Measurements from ENCODE around the gene GRK3.
"Not testable (repeated sequence)": the region's sequence is repeated elsewhere in the genome, so short reads cannot be mapped to it uniquely, and the experiment has no call there.

Gene GRK3

GRCh38 chr22:25552405-25552804 lies 12.1 kb upstream of the GRK3 start:
- DNase-seq: peak; percentile 81

- no peak for DNase-seq
Measured at GRCh38 chr22:25553131-25553530, 11.3 kb upstream of the GRK3 start.

GRCh38 chr22:25554238-25554671 lies 10.2 kb upstream of the GRK3 start:
- peak; percentile 8 for DNase-seq

GRCh38 chr22:25554689-25555088 lies 9.8 kb upstream of the GRK3 start:
- no peak for DNase-seq

GRCh38 chr22:25555586-25555985 lies 8.9 kb upstream of the GRK3 start:
- peak; percentile 20 for DNase-seq

- no peak for DNase-seq
Measured at GRCh38 chr22:25557218-25557617, 7.3 kb upstream of the GRK3 start.

- DNase-seq: no peak
Measured at GRCh38 chr22:25558341-25558740, 6.1 kb upstream of the GRK3 start.

- not testable (repeated sequence) for DNase-seq
Measured at GRCh38 chr22:25559910-25560309, 4.6 kb upstream of the GRK3 start.

- DNase-seq: not testable (repeated sequence)
Measured at GRCh38 chr22:25561182-25561581, 3.3 kb upstream of the GRK3 start.

GRCh38 chr22:25561927-25562326 lies 2.5 kb upstream of the GRK3 start:
- DNase-seq: not testable (repeated sequence)

GRCh38 chr22:25562966-25563760 lies 1.3 kb upstream of the GRK3 start:
- DNase-seq: not testable (repeated sequence)

- DNase-seq: no peak
Measured at GRCh38 chr22:25563761-25564319, 635 bp upstream of the GRK3 start.

GRCh38 chr22:25564979-25565677 lies 653 bp downstream of the GRK3 start:
- no peak for DNase-seq

GRCh38 chr22:25566186-25566897 lies 1.9 kb downstream of the GRK3 start:
- no peak for DNase-seq

GRCh38 chr22:25566898-25567235 lies 2.4 kb downstream of the GRK3 start:
- no peak for DNase-seq

GRCh38 chr22:25567251-25567675 lies 2.8 kb downstream of the GRK3 start:
- no peak for DNase-seq

- not testable (repeated sequence) for DNase-seq
Measured at GRCh38 chr22:25568066-25568465, 3.6 kb downstream of the GRK3 start.

- no peak for DNase-seq
Measured at GRCh38 chr22:25569361-25569760, 4.9 kb downstream of the GRK3 start.

- no peak for DNase-seq
Measured at GRCh38 chr22:25569983-25570382, 5.5 kb downstream of the GRK3 start.

GRCh38 chr22:25570486-25570885 lies 6.0 kb downstream of the GRK3 start:
- DNase-seq: no peak

- DNase-seq: not testable (repeated sequence)
Measured at GRCh38 chr22:25571969-25572707, 7.7 kb downstream of the GRK3 start.

GRCh38 chr22:25572708-25573171 lies 8.3 kb downstream of the GRK3 start:
- DNase-seq: no peak
